Activated CD4-positive, alpha-beta memory T cell treated with anti-CD3 and anti-CD28 coated beads for 36 hours (primary cell): ENCODE measurements around the gene MYH7. TPM values are rescaled to one million over a fixed set of nuclear protein-coding genes. Genes with fewer than 3 reads are reported as not detected.

Experiments used
- CTCF ChIA-PET: fragments of 350-600 bp; sonication (Branson Sonifier 250); formaldehyde crosslinking; loops from one replicate; lab custom pipeline; 2021; ENCODE audit warnings: antibody characterized with exemption, inconsistent platforms; lab: Charles Lee
- POLR2A ChIA-PET: fragments of 350-600 bp; sonication (Branson Sonifier 250); formaldehyde crosslinking; loops from one replicate; lab custom pipeline; 2021; ENCODE audit warnings: antibody characterized with exemption; lab: Charles Lee
- DNase-seq: peaks from one replicate; pipeline ENCODE4 v3.0.0-alpha.2; 2020
- H3K27ac Mint-ChIP-seq: one replicate; pipeline ENCODE4 v1.8.0; 2021; ENCODE audit warnings: mixed read lengths
- H3K27me3 Mint-ChIP-seq: one replicate; pipeline ENCODE4 v1.8.0; 2021; ENCODE audit warnings: mixed read lengths
- H3K36me3 Mint-ChIP-seq: one replicate; pipeline ENCODE4 v1.8.0; 2021; ENCODE audit warnings: mixed read lengths
- H3K4me1 Mint-ChIP-seq: one replicate; pipeline ENCODE4 v1.8.0; 2021; ENCODE audit warnings: low read depth, mixed read lengths
- H3K4me3 Mint-ChIP-seq: one replicate; pipeline ENCODE4 v1.8.0; 2021; ENCODE audit warnings: mild to moderate bottlenecking, mixed read lengths
- H3K9me3 Mint-ChIP-seq: one replicate; pipeline ENCODE4 v1.8.0; 2021; ENCODE audit warnings: mixed read lengths
- intact Hi-C: fragments of 100-400 bp; cut with micrococcal nuclease; formaldehyde crosslinking; loops from one replicate; pipeline ENCODE4 v1.15.1; 2023
- total RNA-seq, 2 experiments: library from RNA; stranded (reverse); gene quantifications; one replicate each; pipeline ENCODE4 v1.2.3, GENCODE V29; 2021

The MYH7 gene
- total RNA-seq, 2 experiments from 2014 or later: 0.02 TPM; not detected in 1

- Mint-ChIP-seq H3K4me1 (no peaks in the 10 kb centered on the region), H3K27me3 (peaks cover 7% of the 10 kb centered on the region), H3K27ac (no peak overlapping the region), H3K36me3 (no peaks in the 10 kb centered on the region), H3K9me3 (no peaks in the 10 kb centered on the region), H3K4me3 (no peak overlapping the region)
- DNase-seq: no peak
- intact Hi-C loops: loop anchor here (1.0 kb wide), 2 partner anchors 52 to 115 kb away; no protein-coding TSS in a partner anchor
- POLR2A ChIA-PET: interaction anchor here (0.9 to 1.0 kb wide), 2 partner anchors 53 to 55 kb away, joined by 3 read pairs; no protein-coding TSS in a partner anchor
- CTCF ChIA-PET: interaction anchor here (0.7 to 6.1 kb wide), 43 partner anchors 9 to 281 kb away, joined by 3 to 108 read pairs (median 5); partner anchors contain the start of genes PABPN1, PPP1R3E and SLC22A17
These were observed 55.1 kb downstream of the MYH7 start for GRCh38 chr14:23380197-23380914.

DNA sequence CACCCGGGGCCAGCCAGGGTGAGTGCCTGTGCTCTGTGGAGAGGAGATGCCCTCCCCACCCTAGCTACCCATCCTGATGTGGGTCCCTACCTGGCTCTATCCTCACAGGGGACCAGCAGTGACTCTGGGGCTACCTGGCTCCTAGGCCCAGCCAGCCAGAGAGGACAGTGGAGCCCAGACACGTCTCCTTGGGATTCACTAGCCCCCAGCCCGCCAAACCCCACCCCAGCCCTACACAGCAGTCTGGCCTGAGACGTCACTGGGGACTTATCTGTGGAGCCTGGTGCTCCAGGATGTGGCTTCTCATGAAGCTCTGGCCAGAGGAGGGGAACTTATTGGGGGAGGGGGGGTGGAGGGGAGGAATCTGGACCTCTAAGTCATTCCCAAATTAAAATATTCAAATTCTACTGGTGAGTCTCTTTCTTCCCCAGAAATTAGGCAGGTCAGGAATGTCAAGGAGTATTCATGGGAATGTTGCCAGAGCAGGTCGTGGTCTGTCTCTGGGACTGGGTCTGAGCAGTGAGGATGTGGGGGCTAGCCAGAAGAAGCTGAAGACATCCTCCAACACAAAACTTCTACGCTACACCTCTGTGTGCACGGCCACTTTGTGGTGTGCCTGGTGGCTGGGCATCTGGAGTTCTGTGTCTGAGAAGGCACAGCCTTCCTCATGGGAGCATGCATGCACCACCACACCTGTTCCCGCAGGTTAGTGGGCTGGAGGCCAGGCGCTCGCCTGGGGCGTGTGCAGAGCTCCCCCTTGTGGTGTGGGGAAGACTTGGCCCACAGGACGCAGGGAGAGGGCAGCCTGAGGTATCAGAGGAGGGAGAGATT is 55.9 kb downstream of the MYH7 start:
- intact Hi-C loops: loop anchor here (1.0 kb wide), 2 partner anchors 51 to 114 kb away; no protein-coding TSS in a partner anchor
- peak; percentile 73 for DNase-seq
- H3K4me3 Mint-ChIP-seq: no peak overlapping the region
- peaks cover 7% of the 10 kb centered on the region for H3K27me3 Mint-ChIP-seq
- H3K27ac Mint-ChIP-seq: no peak overlapping the region
- CTCF ChIA-PET: interaction anchor here (0.7 to 6.1 kb wide), 43 partner anchors 9 to 280 kb away, joined by 3 to 108 read pairs (median 5); partner anchors contain the start of genes PABPN1, PPP1R3E and SLC22A17
- POLR2A ChIA-PET: interaction anchor here (0.9 to 1.7 kb wide), 2 partner anchors 53 kb away, joined by 3 to 5 read pairs; no protein-coding TSS in a partner anchor
- H3K36me3 Mint-ChIP-seq: no peaks in the 10 kb centered on the region
- no peaks in the 10 kb centered on the region for H3K9me3 Mint-ChIP-seq
- H3K4me1 Mint-ChIP-seq: no peaks in the 10 kb centered on the region

GRCh38 chr14:23378612-23379220 is 56.7 kb downstream of the MYH7 start:
- H3K4me3 Mint-ChIP-seq: no peak overlapping the region
- no peaks in the 10 kb centered on the region for H3K9me3 Mint-ChIP-seq
- CTCF ChIA-PET: interaction anchor here (1.6 to 6.1 kb wide), 7 partner anchors 8 to 258 kb away, joined by 3 to 108 read pairs (median 9); no protein-coding TSS in a partner anchor
- DNase-seq: no peak
- peaks cover 7% of the 10 kb centered on the region for H3K27me3 Mint-ChIP-seq
- H3K27ac Mint-ChIP-seq: no peak overlapping the region
- intact Hi-C loops: no loop called here
- no peaks in the 10 kb centered on the region for H3K4me1 Mint-ChIP-seq
- no peaks in the 10 kb centered on the region for H3K36me3 Mint-ChIP-seq
- POLR2A ChIA-PET: interaction anchor here (1.7 kb wide), 1 partner anchor 52 kb away, joined by 5 read pairs; no protein-coding TSS in a partner anchor

GRCh38 chr14:23377573-23378563 is 57.6 kb downstream of the MYH7 start:
- Mint-ChIP-seq H3K4me1 (no peaks in the 10 kb centered on the region), H3K4me3 (no peak overlapping the region), H3K27me3 (peaks cover 7% of the 10 kb centered on the region), H3K9me3 (no peaks in the 10 kb centered on the region), H3K36me3 (no peaks in the 10 kb centered on the region), H3K27ac (no peak overlapping the region)
- DNase-seq: no peak
- ChIA-PET CTCF (interaction anchor here (1.2 to 6.1 kb wide), 3 partner anchors 7 to 50 kb away, joined by 3 to 108 read pairs (median 21); no protein-coding TSS in a partner anchor), POLR2A (interaction anchor here (1.7 kb wide), 1 partner anchor 51 kb away, joined by 5 read pairs; no protein-coding TSS in a partner anchor)
- intact Hi-C loops: no loop called here

GRCh38 chr14:23377198-23377550 is 58.3 kb downstream of the MYH7 start:
- no peaks in the 10 kb centered on the region for H3K36me3 Mint-ChIP-seq
- intact Hi-C loops: no loop called here
- POLR2A ChIA-PET: no interaction called here
- CTCF ChIA-PET: interaction anchor here (1.2 kb wide), 1 partner anchor 9 kb away, joined by 3 read pairs; no protein-coding TSS in a partner anchor
- no peaks in the 10 kb centered on the region for H3K9me3 Mint-ChIP-seq
- H3K4me3 Mint-ChIP-seq: no peak overlapping the region
- no peak overlapping the region for H3K27ac Mint-ChIP-seq
- H3K27me3 Mint-ChIP-seq: peaks cover 7% of the 10 kb centered on the region
- DNase-seq: no peak
- H3K4me1 Mint-ChIP-seq: no peaks in the 10 kb centered on the region

DNA sequence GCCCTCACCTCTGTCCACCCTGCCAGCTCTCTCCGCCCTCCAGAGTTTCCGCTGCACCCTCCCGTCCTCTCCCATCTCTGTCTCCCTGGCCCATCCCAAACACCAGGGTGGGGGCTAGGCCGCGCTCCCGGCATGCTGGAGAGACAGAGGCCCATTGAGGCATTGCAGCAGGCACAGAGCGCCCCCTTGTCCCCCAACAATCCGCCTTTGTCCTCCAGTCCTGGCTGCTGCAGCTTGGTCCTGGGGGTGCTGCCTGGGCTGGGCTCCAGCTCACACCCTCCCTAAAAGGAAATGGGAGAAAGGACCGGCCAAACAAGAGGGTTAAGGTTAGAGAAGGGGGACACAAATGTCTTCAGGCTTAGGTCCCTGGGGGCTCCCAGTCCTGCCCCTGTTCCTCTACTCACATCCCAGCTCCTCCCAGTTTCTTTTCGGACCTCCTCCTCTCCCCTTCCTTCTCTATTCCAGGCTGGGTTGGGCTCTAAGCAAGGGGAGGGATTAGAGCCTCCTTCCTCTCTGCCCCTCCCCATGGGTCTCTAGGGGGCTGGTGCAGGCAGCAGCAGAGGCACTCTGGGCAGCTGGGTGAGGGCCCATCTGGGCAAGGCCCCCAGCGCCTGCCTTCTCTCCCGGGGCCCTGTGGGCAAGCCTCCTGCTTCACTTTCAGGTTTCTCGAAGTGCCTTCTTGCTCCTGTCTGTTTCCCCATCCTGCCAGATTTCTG is 58.8 kb downstream of the MYH7 start, which contains the start of gene CMTM5:
TSS of gene CMTM5 (plus strand) at position 565 of the 716 bp plus-strand sequence. CDS start 206 bp downstream, outside the sequence.
- H3K9me3 Mint-ChIP-seq: no peaks in the 10 kb centered on the region
- CTCF ChIA-PET: interaction anchor here (1.0 to 1.2 kb wide), 2 partner anchors 9 to 255 kb away, joined by 3 to 4 read pairs; no protein-coding TSS in a partner anchor
- DNase-seq: no peak
- H3K36me3 Mint-ChIP-seq: no peaks in the 10 kb centered on the region
- POLR2A ChIA-PET: no interaction called here
- H3K4me1 Mint-ChIP-seq: no peaks in the 10 kb centered on the region
- H3K27ac Mint-ChIP-seq: no peak within 1 kb of the TSS
- no peak within 1 kb of the TSS for H3K4me3 Mint-ChIP-seq
- H3K27me3 Mint-ChIP-seq: peaks cover 7% of the 10 kb centered on the region
- intact Hi-C loops: no loop called here

DNA sequence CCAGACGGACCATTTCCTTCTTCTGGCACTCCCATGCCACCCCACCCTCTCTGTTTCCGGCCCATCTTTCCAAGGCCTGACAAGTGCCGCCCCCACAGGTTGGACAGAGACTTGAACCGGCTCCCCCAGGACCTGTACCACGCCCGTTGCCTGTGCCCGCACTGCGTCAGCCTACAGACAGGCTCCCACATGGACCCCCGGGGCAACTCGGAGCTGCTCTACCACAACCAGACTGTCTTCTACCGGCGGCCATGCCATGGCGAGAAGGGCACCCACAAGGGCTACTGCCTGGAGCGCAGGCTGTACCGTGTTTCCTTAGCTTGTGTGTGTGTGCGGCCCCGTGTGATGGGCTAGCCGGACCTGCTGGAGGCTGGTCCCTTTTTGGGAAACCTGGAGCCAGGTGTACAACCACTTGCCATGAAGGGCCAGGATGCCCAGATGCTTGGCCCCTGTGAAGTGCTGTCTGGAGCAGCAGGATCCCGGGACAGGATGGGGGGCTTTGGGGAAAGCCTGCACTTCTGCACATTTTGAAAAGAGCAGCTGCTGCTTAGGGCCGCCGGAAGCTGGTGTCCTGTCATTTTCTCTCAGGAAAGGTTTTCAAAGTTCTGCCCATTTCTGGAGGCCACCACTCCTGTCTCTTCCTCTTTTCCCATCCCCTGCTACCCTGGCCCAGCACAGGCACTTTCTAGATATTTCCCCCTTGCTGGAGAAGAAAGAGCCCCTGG is 59.8 kb downstream of the MYH7 start:
- CTCF ChIA-PET: interaction anchor here (1.0 kb wide), 1 partner anchor 254 kb away, joined by 4 read pairs; no protein-coding TSS in a partner anchor
- DNase-seq: no peak
- POLR2A ChIA-PET: no interaction called here
- Mint-ChIP-seq H3K4me1 (no peaks in the 10 kb centered on the region), H3K9me3 (no peaks in the 10 kb centered on the region), H3K36me3 (no peaks in the 10 kb centered on the region), H3K27ac (no peak overlapping the region), H3K27me3 (peaks cover 2% of the 10 kb centered on the region), H3K4me3 (no peak overlapping the region)
- intact Hi-C loops: no loop called here

GRCh38 chr14:23373041-23373440 is 62.4 kb downstream of the MYH7 start:
- intact Hi-C loops: no loop called here
- no peaks in the 10 kb centered on the region for H3K36me3 Mint-ChIP-seq
- H3K4me3 Mint-ChIP-seq: no peak overlapping the region
- no peaks in the 10 kb centered on the region for H3K4me1 Mint-ChIP-seq
- ChIA-PET POLR2A (no interaction called here), CTCF (no interaction called here)
- no peak for DNase-seq
- H3K27me3 Mint-ChIP-seq: no peaks in the 10 kb centered on the region
- no peaks in the 10 kb centered on the region for H3K9me3 Mint-ChIP-seq
- H3K27ac Mint-ChIP-seq: no peak overlapping the region

DNA sequence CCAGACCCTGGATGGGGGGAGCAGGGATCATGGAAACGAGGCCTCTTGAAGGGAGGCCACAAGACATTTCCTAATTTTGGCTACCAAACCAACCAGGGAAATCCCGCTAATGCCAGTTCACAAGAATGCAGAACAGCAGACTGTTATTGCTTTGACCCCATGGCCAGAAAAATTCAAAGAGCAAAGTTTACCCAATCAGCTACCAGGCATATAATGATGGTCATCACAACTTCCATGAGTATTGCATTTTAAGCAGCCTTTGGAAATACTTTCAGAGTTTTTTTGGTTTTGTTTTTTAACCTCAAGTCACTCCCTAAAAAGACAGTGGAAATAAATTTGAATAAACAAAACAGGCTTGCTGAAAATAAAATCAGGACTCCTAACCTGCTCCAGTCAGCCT is 63.0 kb downstream of the MYH7 start, which contains the start of gene IL25:
TSS of gene IL25 (plus strand) at position 301 of the 400 bp plus-strand sequence.
- ChIA-PET CTCF (interaction anchor here (3.2 kb wide), 1 partner anchor 7 kb away, joined by 21 read pairs; no protein-coding TSS in a partner anchor), POLR2A (no interaction called here)

More for the DNA sequence above, 63.0 kb downstream of the MYH7 start, which contains the start of gene IL25:
- no peaks in the 10 kb centered on the region for H3K9me3 Mint-ChIP-seq
- H3K4me3 Mint-ChIP-seq: no peak within 1 kb of the TSS
- H3K27me3 Mint-ChIP-seq: peaks cover 5% of the 10 kb centered on the region
- no peaks in the 10 kb centered on the region for H3K4me1 Mint-ChIP-seq
- no peak within 1 kb of the TSS for H3K27ac Mint-ChIP-seq
- intact Hi-C loops: no loop called here
- no peak for DNase-seq
- H3K36me3 Mint-ChIP-seq: no peaks in the 10 kb centered on the region
